Activated effector memory CD4-positive, alpha-beta T cell treated with anti-CD3 and anti-CD28 coated beads, Interleukin-2, amount 50 U/mL, for 16 hours (primary cell): ENCODE measurements around the gene VRK1.

Source experiments
- DNase-seq: peaks from one replicate; pipeline ENCODE4 v3.0.0-alpha.2; 2020

VRK1 gene

GRCh38 chr14:96792591-96792990 is 4.6 kb upstream of the VRK1 start:
- DNase-seq: no peak

GRCh38 chr14:96793547-96793946 is 3.6 kb upstream of the VRK1 start:
- DNase-seq: no peak

- no peak for DNase-seq
Measured at GRCh38 chr14:96795109-96795828, 1.9 kb upstream of the VRK1 start.

- DNase-seq: peak; percentile 79
Measured at GRCh38 chr14:96797582-96798349, 584 bp downstream of the VRK1 start.

GRCh38 chr14:96798956-96799355 is 1.8 kb downstream of the VRK1 start:
- no peak for DNase-seq

GRCh38 chr14:96799489-96800054 is 2.4 kb downstream of the VRK1 start:
- DNase-seq: no peak

GRCh38 chr14:96801931-96802330 is 4.7 kb downstream of the VRK1 start:
- no peak for DNase-seq

- no peak for DNase-seq
Measured at GRCh38 chr14:96802963-96803362, 5.8 kb downstream of the VRK1 start.

- no peak for DNase-seq
Measured at GRCh38 chr14:96803958-96804357, 6.8 kb downstream of the VRK1 start.

- DNase-seq: no peak
Measured at GRCh38 chr14:96804895-96805294, 7.7 kb downstream of the VRK1 start.

GRCh38 chr14:96805956-96806355 is 8.8 kb downstream of the VRK1 start:
- DNase-seq: no peak

GRCh38 chr14:96806836-96807235 is 9.7 kb downstream of the VRK1 start:
- no peak for DNase-seq

GRCh38 chr14:96808619-96809406 is 11.6 kb downstream of the VRK1 start:
- no peak for DNase-seq

- no peak for DNase-seq
Measured at GRCh38 chr14:96811265-96811664, 14.1 kb downstream of the VRK1 start.

- no peak for DNase-seq
Measured at GRCh38 chr14:96811985-96812667, 14.9 kb downstream of the VRK1 start.

- DNase-seq: no peak
Measured at GRCh38 chr14:96816281-96816680, 19.1 kb downstream of the VRK1 start.

- DNase-seq: no peak
Measured at GRCh38 chr14:96817750-96818666, 20.8 kb downstream of the VRK1 start.

- no peak for DNase-seq
Measured at GRCh38 chr14:96821501-96821900, 24.3 kb downstream of the VRK1 start.

- DNase-seq: no peak
Measured at GRCh38 chr14:96823652-96824051, 26.5 kb downstream of the VRK1 start.

- no peak for DNase-seq
Measured at GRCh38 chr14:96824283-96824682, 27.1 kb downstream of the VRK1 start.

- DNase-seq: no peak
Measured at GRCh38 chr14:96826818-96827217, 29.6 kb downstream of the VRK1 start.

- no peak for DNase-seq
Measured at GRCh38 chr14:96827290-96827689, 30.1 kb downstream of the VRK1 start.
